ENCODE data around the gene MT1G. TPM values are rescaled to one million over a fixed set of nuclear protein-coding genes. Genes with fewer than 3 reads are reported as not detected.

MT1G gene
- total RNA-seq, 4 donors from 2014 or later: 41.1 to 87.7 (median 49.2) TPM; not detected in 1

- Histone ChIP-seq H3K4me1 (peaks cover 0 to 33% (median 5%) of the 10 kb centered on the region in 4 donors), H3K36me3 (peaks cover 0 to 16% (median 0%) of the 10 kb centered on the region in 3 donors), H3K9me3 (peaks cover 0 to 7% (median 0%) of the 10 kb centered on the region in 4 donors), H3K27ac (peak overlapping the region in 2 of 4 donors; percentile 21 to 53), H3K4me3 (peak overlapping the region in 2 of 4 donors; percentile 16 to 74), H3K27me3 (no peaks in the 10 kb centered on the region)
- WGBS, 2 donors: 79 to 80% methylated on average over 4 of the region's 4 CpGs
- no peak for DNase-seq (ENCODE audit: low spot score in 2 of 2)
- TF ChIP-seq POLR2A (IDR thresholded peaks at IDR 0.05) (no peak), CTCF (IDR thresholded peaks at IDR 0.05) (no peak), EP300 (IDR thresholded peaks at IDR 0.05) (peak in 1 of 2 donors; percentile 47)
Measured at GRCh38 chr16:56684926-56685590, 17.2 kb upstream of the MT1G start.

DNA sequence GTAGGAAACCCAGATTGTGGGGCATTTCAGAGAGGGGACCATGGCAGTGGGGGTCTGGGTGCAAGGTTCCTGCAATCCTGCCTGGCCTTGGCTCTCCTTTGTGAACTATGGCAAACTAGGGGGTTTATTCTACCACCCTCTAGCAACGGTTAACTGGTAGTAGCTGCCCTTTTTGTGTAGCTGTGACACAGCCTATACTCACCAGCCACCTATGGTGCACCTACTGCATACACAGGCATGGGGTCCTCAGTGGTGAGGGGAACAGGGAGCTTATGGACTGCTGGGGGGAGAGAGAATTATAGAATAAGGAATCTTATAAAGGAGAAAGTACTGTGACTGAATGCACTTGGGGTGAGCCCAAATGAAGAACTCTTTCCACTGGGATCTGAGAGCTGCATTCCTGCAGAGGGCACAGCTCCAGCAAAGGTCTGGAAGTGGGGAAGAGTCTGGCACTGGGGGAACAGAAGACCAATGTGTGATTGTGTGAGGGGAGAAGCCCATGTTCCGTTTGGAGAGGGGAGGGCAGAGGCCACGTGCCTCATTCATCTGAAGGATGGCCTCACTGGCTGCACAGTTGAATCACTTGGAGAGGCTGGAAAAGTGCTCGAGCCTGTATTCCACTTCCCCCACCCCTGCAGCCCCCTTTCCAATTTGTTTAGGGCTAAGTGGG is 16.5 kb upstream of the MT1G start:
- peak in 1 of 2 donors; percentile 30 for TF ChIP-seq EP300 (IDR thresholded peaks at IDR 0.05)
- no peak for TF ChIP-seq CTCF (IDR thresholded peaks at IDR 0.05)
- TF ChIP-seq POLR2A (IDR thresholded peaks at IDR 0.05): no peak
- Histone ChIP-seq H3K9me3 (peaks cover 0 to 7% (median 0%) of the 10 kb centered on the region in 4 donors), H3K27me3 (no peaks in the 10 kb centered on the region), H3K4me3 (peak overlapping the region; percentile 16 to 74 (median 44)), H3K36me3 (peaks cover 0 to 16% (median 0%) of the 10 kb centered on the region in 3 donors), H3K4me1 (peaks cover 0 to 33% (median 5%) of the 10 kb centered on the region in 4 donors), H3K27ac (peak overlapping the region in 2 of 4 donors; percentile 21 to 79)
- 38 to 50% methylated on average over 4 of the region's 4 CpGs for WGBS, 2 donors
- no peak for DNase-seq (ENCODE audit: low spot score in 2 of 2)

DNA sequence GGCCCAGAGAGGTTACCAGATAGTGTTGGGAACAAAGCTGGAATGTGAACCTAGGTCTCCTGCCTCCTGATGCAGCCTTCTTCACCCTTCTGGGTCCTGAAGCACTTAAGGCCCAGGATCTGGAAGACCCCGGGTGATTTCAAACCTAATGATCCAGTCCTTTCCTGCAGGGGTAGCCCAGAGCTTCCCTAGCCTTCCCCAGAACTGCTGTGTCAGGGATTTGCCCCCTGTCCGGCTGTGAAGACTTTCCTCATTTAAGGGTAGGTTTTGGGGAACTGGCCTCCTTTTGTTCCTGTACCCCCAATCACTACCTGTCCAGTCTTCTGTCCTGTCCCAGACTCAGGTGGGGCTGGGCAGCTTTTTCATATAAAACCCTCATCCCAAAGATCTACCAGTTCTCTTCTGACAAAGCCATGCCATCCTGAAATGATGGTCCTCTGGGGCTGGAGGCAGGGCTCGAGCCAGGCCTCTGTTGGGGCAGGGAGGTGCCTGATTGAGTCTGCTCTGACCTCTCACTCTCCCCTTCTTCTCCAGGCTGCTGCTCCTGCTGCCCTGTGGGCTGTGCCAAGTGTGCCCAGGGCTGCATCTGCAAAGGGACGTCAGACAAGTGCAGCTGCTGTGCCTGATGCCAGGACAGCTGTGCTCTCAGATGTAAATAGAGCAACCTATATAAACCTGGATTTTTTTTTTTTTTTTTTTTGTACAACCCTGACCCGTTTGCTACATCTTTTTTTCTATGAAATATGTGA is 15.7 kb upstream of the MT1G start:
- no peak for DNase-seq (ENCODE audit: low spot score in 2 of 2)
- 58 to 65% methylated on average over 5 of the region's 5 CpGs for WGBS, 2 donors
- Histone ChIP-seq H3K9me3 (peaks cover 0 to 7% (median 0%) of the 10 kb centered on the region in 4 donors), H3K4me1 (peaks cover 0 to 33% (median 5%) of the 10 kb centered on the region in 4 donors), H3K36me3 (peaks cover 0 to 16% (median 0%) of the 10 kb centered on the region in 3 donors), H3K27me3 (no peaks in the 10 kb centered on the region), H3K4me3 (peak overlapping the region; percentile 33 to 74 (median 58)), H3K27ac (peak overlapping the region in 2 of 4 donors; percentile 79 to 87)
- TF ChIP-seq POLR2A (IDR thresholded peaks at IDR 0.05) (no peak), CTCF (IDR thresholded peaks at IDR 0.05) (no peak), EP300 (IDR thresholded peaks at IDR 0.05) (no peak)

DNA sequence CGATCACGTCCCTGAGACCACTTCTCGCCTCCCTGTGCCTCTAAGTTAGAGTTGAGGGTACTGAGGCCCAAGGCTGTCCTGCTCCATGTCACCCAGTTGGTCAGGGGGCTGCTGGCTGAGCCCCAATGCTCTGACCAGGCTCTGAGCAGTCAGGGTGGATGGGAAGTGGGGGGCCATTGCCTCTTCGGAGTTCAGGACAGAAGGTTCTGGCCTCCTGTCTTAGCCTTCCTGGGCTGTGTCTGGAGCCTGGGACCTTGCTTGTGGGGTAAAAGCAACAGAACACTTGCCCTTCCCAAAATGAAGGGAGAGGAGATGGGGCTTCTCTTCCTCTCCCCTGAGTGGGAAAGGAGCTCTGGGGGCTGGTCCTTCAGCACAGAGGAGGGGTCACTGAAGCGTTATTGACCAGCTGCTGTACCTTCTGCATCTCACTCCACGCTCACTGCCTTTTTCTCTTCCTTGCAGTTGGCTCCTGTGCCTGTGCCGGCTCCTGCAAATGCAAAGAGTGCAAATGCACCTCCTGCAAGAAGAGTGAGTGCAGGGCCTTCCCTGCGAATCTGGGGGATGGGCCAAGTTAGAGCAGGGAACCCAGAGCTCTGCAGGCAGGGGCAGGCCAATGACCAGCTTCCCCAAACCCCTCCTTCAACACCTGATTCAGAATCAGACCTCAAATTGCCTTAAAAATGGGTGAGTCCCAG is 15.0 kb upstream of the MT1G start:
- Histone ChIP-seq H3K4me3 (peak overlapping the region; percentile 33 to 74 (median 58)), H3K27me3 (no peaks in the 10 kb centered on the region), H3K27ac (peak overlapping the region; percentile 6 to 87 (median 78)), H3K4me1 (peaks cover 0 to 33% (median 5%) of the 10 kb centered on the region in 4 donors), H3K36me3 (peaks cover 0 to 16% (median 0%) of the 10 kb centered on the region in 3 donors), H3K9me3 (peaks cover 0 to 7% (median 0%) of the 10 kb centered on the region in 4 donors)
- DNase-seq (ENCODE audit: low spot score in 2 of 2): no peak
- 27 to 41% methylated on average over 8 of the region's 8 CpGs for WGBS, 2 donors
- no peak for TF ChIP-seq CTCF (IDR thresholded peaks at IDR 0.05)
- TF ChIP-seq EP300 (IDR thresholded peaks at IDR 0.05): no peak
- TF ChIP-seq POLR2A (IDR thresholded peaks at IDR 0.05): no peak
